Endometrial microvascular endothelial cells (primary cell): Measurements from ENCODE around the gene TBC1D7. TPM values are rescaled to one million over a fixed set of nuclear protein-coding genes. Genes with fewer than 3 reads are reported as not detected.

Source experiments
- in situ Hi-C: cut with HindIII; loops from 2 replicates; pipeline ENCODE4 v1.10.0; 2017; ENCODE audit warnings: low sequenced_read_pairs, low pct_unique_long_range_greater_than_20kb; ENCODE audit errors: inconsistent ontology term
- total RNA-seq: library from RNA; depleted of rRNA; stranded (reverse); fragments of >200 nt; gene quantifications from one replicate; pipeline ENCODE4 v1.2.3, GENCODE V29; 2015; ENCODE audit errors: inconsistent ontology term

TBC1D7 gene
- total RNA-seq, 1 donor from 2014 or later = 10.3 TPM

GRCh38 chr6:13300643-13301590, 27.4 kb downstream of the TBC1D7 start:
- in situ Hi-C loops = no loop called here

- in situ Hi-C loops = no loop called here
Measured at GRCh38 chr6:13299918-13300317, 28.4 kb downstream of the TBC1D7 start.

GRCh38 chr6:13299403-13299821, 28.9 kb downstream of the TBC1D7 start:
- in situ Hi-C loops = no loop called here

DNA sequence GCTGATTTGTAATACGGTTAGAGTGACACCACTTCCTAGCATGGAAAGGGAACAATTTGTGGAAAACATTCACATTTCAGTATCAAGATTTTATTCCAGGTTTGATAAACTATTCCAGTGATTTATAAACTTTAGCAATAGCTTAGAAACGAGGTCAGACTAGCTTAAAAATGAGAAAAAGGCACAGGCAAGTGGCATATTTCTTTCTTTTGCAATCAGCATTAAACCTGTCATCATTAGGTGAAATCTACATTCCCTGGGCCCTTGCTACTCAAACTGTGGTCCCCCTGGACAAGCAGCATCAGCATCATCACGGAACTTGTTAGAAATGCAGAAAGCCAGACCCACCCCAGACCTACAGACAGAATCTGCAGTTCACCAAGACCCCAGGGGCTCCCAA, 29.9 kb downstream of the TBC1D7 start:
- in situ Hi-C loops = no loop called here

GRCh38 chr6:13297391-13297790, 30.9 kb downstream of the TBC1D7 start:
- in situ Hi-C loops = no loop called here

DNA sequence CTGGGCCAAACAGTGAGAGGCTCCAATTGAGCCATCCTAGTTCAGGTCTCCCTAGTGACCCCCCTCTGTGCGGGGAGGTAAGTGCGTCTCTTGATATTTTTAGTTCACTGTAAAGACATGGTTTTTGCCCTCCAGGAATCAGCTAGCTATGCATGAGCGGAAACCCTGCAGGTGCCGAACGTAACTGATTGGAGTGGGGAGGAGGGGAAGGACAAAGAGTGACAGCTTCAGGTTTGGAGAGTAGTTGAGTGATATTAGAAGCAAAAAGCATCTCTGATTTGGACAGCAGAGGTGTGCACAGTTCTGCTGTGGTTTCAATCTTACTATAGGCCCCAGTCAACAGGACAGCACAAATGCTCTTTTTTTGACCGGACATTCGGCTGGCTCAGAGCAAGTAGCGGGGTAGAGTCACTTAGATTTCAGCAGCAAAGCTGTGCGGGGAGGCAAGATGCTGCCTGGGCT, 31.8 kb downstream of the TBC1D7 start:
- in situ Hi-C loops = no loop called here

- in situ Hi-C loops = no loop called here
Measured at GRCh38 chr6:13295576-13295975, 32.8 kb downstream of the TBC1D7 start.

- in situ Hi-C loops = no loop called here
Measured at GRCh38 chr6:13294499-13295069, 33.8 kb downstream of the TBC1D7 start.

- in situ Hi-C loops = no loop called here
Measured at GRCh38 chr6:13292774-13293173, 35.6 kb downstream of the TBC1D7 start.

DNA sequence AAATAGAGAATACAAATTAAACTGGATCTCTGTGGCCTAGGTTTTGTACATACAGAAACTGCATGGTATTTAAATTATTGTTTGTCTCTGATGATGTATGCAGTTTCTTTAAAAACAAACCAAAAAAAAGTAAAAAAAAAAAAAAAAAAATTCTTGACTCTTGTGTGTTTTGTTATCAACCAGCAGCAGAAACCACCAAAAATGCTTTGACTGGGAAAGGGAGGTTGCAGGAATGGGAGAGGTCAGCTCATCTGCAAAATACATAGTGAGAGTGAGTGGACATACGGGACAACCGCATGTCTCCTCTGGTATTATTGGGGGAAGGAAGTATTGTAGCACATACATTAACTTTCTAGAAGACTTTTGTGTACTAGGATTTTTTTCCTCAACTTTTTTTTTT, 38.0 kb downstream of the TBC1D7 start:
- in situ Hi-C loops = no loop called here

DNA sequence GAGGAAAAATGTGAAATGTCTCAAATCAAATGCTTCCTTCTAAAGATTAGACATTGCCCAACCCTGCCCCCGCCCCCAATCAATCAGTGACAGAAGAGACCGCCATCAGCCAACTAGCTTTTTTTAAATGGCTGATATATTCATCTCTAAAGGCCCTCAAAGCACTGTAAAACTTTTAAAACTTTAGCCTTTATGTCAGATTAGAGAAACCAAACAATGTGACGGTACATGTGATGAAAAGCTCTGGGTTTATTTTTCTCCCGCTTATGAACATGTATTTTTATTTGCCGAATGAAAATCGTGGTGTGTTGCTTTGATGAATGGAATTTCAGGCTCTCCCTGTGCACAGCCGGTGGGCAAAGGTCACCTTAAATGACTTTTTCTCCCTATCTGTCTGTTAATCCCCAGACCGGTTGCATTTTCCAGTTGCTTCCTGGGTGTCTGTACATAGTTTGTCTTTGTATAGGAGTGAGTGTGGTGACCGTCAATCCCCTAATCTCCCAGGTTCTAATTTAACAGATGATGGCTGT, 38.5 kb downstream of the TBC1D7 start:
- in situ Hi-C loops = no loop called here

DNA sequence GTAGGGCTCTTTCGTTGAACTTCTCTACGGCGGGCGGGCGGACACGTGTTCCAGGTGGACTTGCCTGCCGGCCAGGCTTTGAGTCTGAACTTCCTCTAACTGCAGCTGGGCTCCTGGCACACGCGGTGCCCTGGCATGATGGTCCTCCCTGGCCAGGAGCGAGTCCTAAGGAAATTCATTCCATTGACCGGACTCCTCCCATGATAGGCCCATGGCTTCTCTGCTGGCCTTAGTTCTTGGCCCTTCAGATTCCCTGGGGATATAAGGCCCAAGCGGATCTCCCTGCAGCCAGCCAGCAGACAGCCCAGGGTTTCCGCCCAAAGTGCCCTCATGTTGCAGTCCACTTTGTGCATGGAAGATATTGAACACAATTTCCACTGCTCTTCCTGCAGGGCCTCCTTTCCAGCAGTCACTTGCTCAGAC, 39.4 kb downstream of the TBC1D7 start:
- in situ Hi-C loops = no loop called here

DNA sequence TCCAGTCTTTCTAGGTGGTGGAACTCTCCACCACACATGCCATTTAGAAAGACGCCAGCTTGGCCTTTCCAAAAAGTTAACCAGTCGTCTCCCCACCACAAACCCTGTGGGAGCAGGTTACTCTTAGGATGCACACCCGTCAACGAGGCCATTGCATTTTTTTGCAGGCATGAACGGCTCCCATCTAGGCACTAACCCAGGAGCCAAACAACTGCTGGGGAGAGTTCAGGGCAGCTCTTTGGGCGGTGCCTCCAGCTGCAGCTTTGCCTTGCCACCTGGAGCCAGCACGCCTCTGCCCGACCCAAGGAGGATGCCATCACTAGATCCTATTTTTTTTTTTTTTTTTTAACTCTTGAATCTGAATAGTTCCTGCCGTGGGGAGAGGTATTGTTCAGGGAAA, 39.9 kb downstream of the TBC1D7 start:
- in situ Hi-C loops = no loop called here

DNA sequence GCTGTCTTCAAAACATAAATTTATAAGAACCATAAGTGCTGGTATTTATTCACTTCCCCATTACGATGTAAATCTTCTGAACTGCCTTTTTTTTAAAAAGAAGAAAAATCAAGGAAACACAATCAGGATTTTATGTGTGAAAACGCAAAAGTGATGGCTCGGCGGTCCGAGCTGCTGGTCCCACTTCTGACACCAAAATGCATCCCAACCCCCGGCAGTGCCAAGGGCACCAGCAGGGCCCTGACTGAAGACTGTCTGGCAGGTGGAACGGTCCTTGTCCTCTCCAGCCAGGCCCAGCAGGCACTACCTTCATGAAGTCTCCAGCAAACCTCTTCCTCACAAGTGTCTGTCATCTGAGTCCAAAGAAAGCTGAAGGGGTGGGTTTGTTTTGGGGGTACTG, 41.2 kb downstream of the TBC1D7 start:
- in situ Hi-C loops = no loop called here

- in situ Hi-C loops = no loop called here
Measured at GRCh38 chr6:13286181-13286580, 42.2 kb downstream of the TBC1D7 start.

GRCh38 chr6:13285705-13286104, 42.6 kb downstream of the TBC1D7 start:
- in situ Hi-C loops = no loop called here

- in situ Hi-C loops = no loop called here
Measured at GRCh38 chr6:13284646-13285045, 43.7 kb downstream of the TBC1D7 start.

GRCh38 chr6:13283331-13283730, 45.0 kb downstream of the TBC1D7 start:
- in situ Hi-C loops = no loop called here

DNA sequence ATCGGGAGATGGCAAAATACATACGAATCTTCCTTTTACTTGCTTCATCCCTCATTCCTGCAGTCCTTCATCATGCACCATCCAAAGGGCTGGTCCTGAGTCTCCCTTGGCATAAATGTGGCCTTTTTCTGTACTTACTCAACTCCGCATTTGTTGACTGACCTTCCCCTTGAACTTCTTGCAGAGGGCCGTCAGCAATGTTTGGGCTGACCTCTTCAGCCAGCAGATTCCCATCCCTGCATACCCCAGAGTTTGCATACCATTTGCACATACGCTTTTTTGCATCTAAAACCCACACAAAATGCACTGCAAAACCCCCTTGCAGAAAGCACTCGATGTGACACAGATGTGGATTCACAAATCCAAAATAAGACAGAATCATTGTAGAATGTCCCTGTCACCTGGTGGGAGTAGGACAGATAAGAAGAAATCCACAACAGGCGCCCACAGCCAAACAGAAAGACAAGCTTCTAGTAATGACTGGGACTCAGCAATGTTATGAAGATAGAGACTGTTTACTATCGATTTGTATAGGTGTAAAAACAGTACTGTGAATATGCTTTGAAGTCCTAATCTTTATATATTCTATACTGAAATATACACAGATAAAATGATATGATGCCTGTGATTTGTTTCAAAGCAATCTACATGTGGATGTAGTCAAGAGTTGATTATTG, 45.8 kb downstream of the TBC1D7 start:
- in situ Hi-C loops = no loop called here
